Endothelial cell of umbilical vein (primary cell): ENCODE data around the gene RAD51B. TPM values are rescaled to one million over a fixed set of nuclear protein-coding genes. Genes with fewer than 3 reads are reported as not detected.

ENCODE experiments used
- BruUV-seq: library from RNA; stranded (reverse); fragments of 400-500 nt; replicated peaks from 2 replicates; lab custom pipeline; 2021; lab: Mats Ljungman, UMichigan
- CTCF ChIA-PET: fragments of 300-600, 350-600 bp; sonication (Branson Sonifier 250); formaldehyde crosslinking; loops from one replicate; lab custom pipeline; 2021; ENCODE audit warnings: antibody characterized with exemption, inconsistent platforms; lab: Charles Lee
- POLR2A ChIA-PET: fragments of 300-600, 350-600 bp; sonication (Branson Sonifier 250); formaldehyde crosslinking; loops from one replicate; lab custom pipeline; 2021; ENCODE audit warnings: antibody characterized with exemption, inconsistent platforms; lab: Charles Lee
- DNase-seq: peaks from one replicate; pipeline ENCODE4 v3.0.0-alpha.2; 2011; ENCODE audit warnings: low read depth, low spot score
- FAIRE-seq: peaks from 2 replicates; lab custom pipeline; 2011; peaks lifted over from hg19 to GRCh38; lab: Jason Lieb, UNC
- H2AFZ ChIP-seq: 2 replicates; pipeline ENCODE4 v1.6.0; 2012; ENCODE audit warnings: low read depth, low read length, control low read depth, inconsistent platforms
- H3K27ac ChIP-seq: 2 replicates; pipeline ENCODE4 v1.5.1; 2011; ENCODE audit warnings: low read depth, mild to moderate bottlenecking, control low read depth, low read length, moderate library complexity; ENCODE audit not compliant: insufficient read depth
- H3K27me3 ChIP-seq, 2 experiments: 2 replicates each; pipeline versions ENCODE4 v1.6.0 to v1.6.1; 2011; ENCODE audit warnings: low read length in 2 of 2, mixed read lengths in 1 of 2; ENCODE audit not compliant: control insufficient read depth in 2 of 2, insufficient read depth in 2 of 2
- H3K36me3 ChIP-seq, 2 experiments: 2 replicates in 1 of 2; 3 replicates in 1 of 2; pipeline ENCODE4 v1.5.1; 2011; ENCODE audit warnings: low read length in 2 of 2, mild to moderate bottlenecking in 1 of 2, moderate library complexity in 1 of 2; ENCODE audit not compliant: control insufficient read depth in 2 of 2, insufficient read depth in 2 of 2; ENCODE audit errors: extremely low read depth in 1 of 2
- H3K4me1 ChIP-seq: 3 replicates; pipeline ENCODE4 v1.5.1; 2011; ENCODE audit warnings: mild to moderate bottlenecking, low read length; ENCODE audit not compliant: control insufficient read depth, insufficient read depth; ENCODE audit errors: extremely low read depth
- H3K4me2 ChIP-seq: 2 replicates; pipeline ENCODE4 v1.6.1; 2011; ENCODE audit warnings: low read length, control low read depth, mixed read lengths; ENCODE audit not compliant: insufficient read depth
- H3K4me3 ChIP-seq, 3 experiments: fragments of 200-600 bp in 1 of 3; sonication (generic), shearing (Covaris generic) in 1 of 3; replicated peaks in 1 of 3; 2 replicates each; pipeline ENCODE4 v1.5.1; 2011 to 2016; ENCODE audit warnings: control low read depth in 3 of 3, low read length in 3 of 3, mild to moderate bottlenecking in 2 of 3, inconsistent platforms in 1 of 3, low read depth in 1 of 3, moderate library complexity in 1 of 3; ENCODE audit not compliant: insufficient read depth in 1 of 3
- H3K79me2 ChIP-seq: 2 replicates; pipeline ENCODE4 v1.6.0; 2012; ENCODE audit warnings: low read length, inconsistent platforms; ENCODE audit not compliant: control insufficient read depth, insufficient read depth
- H3K9ac ChIP-seq: replicated peaks from 2 replicates; pipeline ENCODE3; 2011; ENCODE audit warnings: low read length, control low read depth; ENCODE audit not compliant: insufficient read depth; ENCODE audit errors: extremely low read depth
- H3K9me1 ChIP-seq: replicated peaks from 3 replicates; pipeline ENCODE4 v1.6.0; 2011; ENCODE audit warnings: mild to moderate bottlenecking, low read length; ENCODE audit not compliant: control insufficient read depth, insufficient read depth; ENCODE audit errors: extremely low read depth
- H3K9me3 ChIP-seq: replicated peaks from 2 replicates; pipeline ENCODE4 v1.5.1; 2012; ENCODE audit warnings: low read length, inconsistent platforms; ENCODE audit not compliant: control insufficient read depth, insufficient read depth
- H4K20me1 ChIP-seq: replicated peaks from 2 replicates; pipeline ENCODE3; 2011; ENCODE audit warnings: mild to moderate bottlenecking, low read length; ENCODE audit not compliant: control insufficient read depth, insufficient read depth; ENCODE audit errors: extremely low read depth
- EZH2 ChIP-seq: IDR thresholded peaks from 2 replicates; pipeline ENCODE4 v1.6.1; 2012; ENCODE audit warnings: borderline replicate concordance, low read depth, mild to moderate bottlenecking, moderate library complexity, low read length, inconsistent platforms; ENCODE audit not compliant: severe bottlenecking
- FOS ChIP-seq: IDR thresholded peaks from 2 replicates; pipeline ENCODE4 v1.6.1; 2011; ENCODE audit warnings: mild to moderate bottlenecking, low read length, moderate library complexity, borderline replicate concordance; ENCODE audit not compliant: insufficient read depth
- GATA2 ChIP-seq: IDR thresholded peaks from 2 replicates; pipeline ENCODE4 v1.7.0; 2011; ENCODE audit warnings: low read depth, mild to moderate bottlenecking, moderate library complexity, mixed read lengths, low read length; ENCODE audit not compliant: insufficient read length, insufficient read depth
- JUN ChIP-seq: IDR thresholded peaks from 2 replicates; pipeline ENCODE4 v1.6.1; 2011; ENCODE audit warnings: borderline replicate concordance, low read depth; ENCODE audit not compliant: insufficient read length, insufficient read depth
- MAX ChIP-seq: IDR thresholded peaks from 2 replicates; pipeline ENCODE4 v1.6.1; 2011; ENCODE audit not compliant: insufficient read depth, insufficient read length
- MYC ChIP-seq: IDR thresholded peaks from one replicate; pipeline ENCODE4 v1.6.1; 2011; ENCODE audit warnings: mild to moderate bottlenecking, low read depth, low read length
- POLR2A ChIP-seq: IDR thresholded peaks from 2 replicates; pipeline ENCODE4 v1.6.1; 2012; ENCODE audit warnings: low read depth, mild to moderate bottlenecking, control low read depth, low read length
- POLR2AphosphoS5 ChIP-seq: IDR thresholded peaks from 2 replicates; pipeline ENCODE4 v1.6.1; 2012; ENCODE audit warnings: low read depth, mild to moderate bottlenecking, control low read depth, low read length, moderate library complexity; ENCODE audit not compliant: insufficient read depth
- dilution Hi-C: fragments of 300-500 bp; cut with MboI; formaldehyde crosslinking; loops from one replicate; pipeline ENCODE4 v1.15.0; 2019; ENCODE audit warnings: low sequenced_read_pairs; ENCODE audit not compliant: extremely low pct_ligation_motif_present
- intact Hi-C: fragments of 100-400 bp; cut with micrococcal nuclease; formaldehyde crosslinking; loops from one replicate; pipeline ENCODE4 v1.10.0; 2022
- polyA plus RNA-seq, 4 experiments: library from polyadenylated mRNA; depleted of rRNA in 3 of 4; stranded (reverse) in 3 of 4; unstranded in 1 of 4; fragments of >200 nt; gene quantifications; 2 replicates each; pipeline versions ENCODE4 v1.2.1 to v1.2.3, GENCODE V29; 2011 to 2012; ENCODE audit warnings: missing spikeins in 1 of 4
- total RNA-seq: library from RNA; stranded (reverse); gene quantifications from 2 replicates; pipeline ENCODE4 v1.2.3, GENCODE V29; 2021
- TF ChIP-seq, protein P1 (sequence below), 2 donors: IDR thresholded peaks; 1 replicate in 1 of 2; 2 replicates in 1 of 2; pipeline ENCODE4 v1.5.1; 2011; ENCODE audit warnings: low read length in 2 of 2, mild to moderate bottlenecking in 2 of 2, moderate library complexity in 2 of 2, control low read depth in 1 of 2, inconsistent platforms in 1 of 2, low read depth in 1 of 2; ENCODE audit not compliant: insufficient read depth in 1 of 2; ENCODE audit errors: extremely low read depth in 1 of 2

The RAD51B gene
- total and polyA plus RNA-seq, 2 donors (not counting 3 experiments of a cell fraction or from before 2014, with no cell fraction given): 3.9 to 19.0 TPM

- CTCF ChIA-PET: interaction anchor here (1.0 kb wide), 2 partner anchors 12 to 18 kb away, joined by 3 to 5 read pairs; no protein-coding TSS in a partner anchor
- TF ChIP-seq EZH2: no peak
- no peak for TF ChIP-seq GATA2
- no peak for TF ChIP-seq JUN
- no peak for TF ChIP-seq MAX
- TF ChIP-seq POLR2A: no peak
- TF ChIP-seq, protein P1, sequence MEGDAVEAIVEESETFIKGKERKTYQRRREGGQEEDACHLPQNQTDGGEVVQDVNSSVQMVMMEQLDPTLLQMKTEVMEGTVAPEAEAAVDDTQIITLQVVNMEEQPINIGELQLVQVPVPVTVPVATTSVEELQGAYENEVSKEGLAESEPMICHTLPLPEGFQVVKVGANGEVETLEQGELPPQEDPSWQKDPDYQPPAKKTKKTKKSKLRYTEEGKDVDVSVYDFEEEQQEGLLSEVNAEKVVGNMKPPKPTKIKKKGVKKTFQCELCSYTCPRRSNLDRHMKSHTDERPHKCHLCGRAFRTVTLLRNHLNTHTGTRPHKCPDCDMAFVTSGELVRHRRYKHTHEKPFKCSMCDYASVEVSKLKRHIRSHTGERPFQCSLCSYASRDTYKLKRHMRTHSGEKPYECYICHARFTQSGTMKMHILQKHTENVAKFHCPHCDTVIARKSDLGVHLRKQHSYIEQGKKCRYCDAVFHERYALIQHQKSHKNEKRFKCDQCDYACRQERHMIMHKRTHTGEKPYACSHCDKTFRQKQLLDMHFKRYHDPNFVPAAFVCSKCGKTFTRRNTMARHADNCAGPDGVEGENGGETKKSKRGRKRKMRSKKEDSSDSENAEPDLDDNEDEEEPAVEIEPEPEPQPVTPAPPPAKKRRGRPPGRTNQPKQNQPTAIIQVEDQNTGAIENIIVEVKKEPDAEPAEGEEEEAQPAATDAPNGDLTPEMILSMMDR (IDR thresholded peaks at IDR 0.05; ENCODE audit: extremely low read depth in 1 of 2, insufficient read depth in 1 of 2, low read depth in 1 of 2, low read length in 2 of 2): no peak
- TF ChIP-seq MYC: no peak
- no peak for TF ChIP-seq POLR2AphosphoS5
- no peak for TF ChIP-seq FOS
- no peak overlapping the region for H3K9ac ChIP-seq
- no peak overlapping the region for H2AFZ ChIP-seq
- dilution Hi-C loops: no loop called here
- no peaks in the 10 kb centered on the region for H3K4me1 ChIP-seq
- DNase-seq (no peak), FAIRE-seq (no peak)
- no peaks in the 10 kb centered on the region for H3K27me3 ChIP-seq
- H3K27ac ChIP-seq: no peak overlapping the region
- no peak overlapping the region for H3K4me3 ChIP-seq
- no peaks in the 10 kb centered on the region for H3K36me3 ChIP-seq
- H3K4me2 ChIP-seq: no peak overlapping the region
- H3K9me3 ChIP-seq: no peaks in the 10 kb centered on the region
- no peaks in the 10 kb centered on the region for H4K20me1 ChIP-seq
- H3K9me1 ChIP-seq: no peaks in the 10 kb centered on the region
- no peaks in the 10 kb centered on the region for H3K79me2 ChIP-seq
- no TSS peak for BruUV-seq
- POLR2A ChIA-PET: no interaction called here
- intact Hi-C loops: no loop called here
Measured at GRCh38 chr14:67952381-67952780, 132.8 kb downstream of the RAD51B start.
